Measurements from ENCODE around the gene AGFG1.

Gene AGFG1

DNA sequence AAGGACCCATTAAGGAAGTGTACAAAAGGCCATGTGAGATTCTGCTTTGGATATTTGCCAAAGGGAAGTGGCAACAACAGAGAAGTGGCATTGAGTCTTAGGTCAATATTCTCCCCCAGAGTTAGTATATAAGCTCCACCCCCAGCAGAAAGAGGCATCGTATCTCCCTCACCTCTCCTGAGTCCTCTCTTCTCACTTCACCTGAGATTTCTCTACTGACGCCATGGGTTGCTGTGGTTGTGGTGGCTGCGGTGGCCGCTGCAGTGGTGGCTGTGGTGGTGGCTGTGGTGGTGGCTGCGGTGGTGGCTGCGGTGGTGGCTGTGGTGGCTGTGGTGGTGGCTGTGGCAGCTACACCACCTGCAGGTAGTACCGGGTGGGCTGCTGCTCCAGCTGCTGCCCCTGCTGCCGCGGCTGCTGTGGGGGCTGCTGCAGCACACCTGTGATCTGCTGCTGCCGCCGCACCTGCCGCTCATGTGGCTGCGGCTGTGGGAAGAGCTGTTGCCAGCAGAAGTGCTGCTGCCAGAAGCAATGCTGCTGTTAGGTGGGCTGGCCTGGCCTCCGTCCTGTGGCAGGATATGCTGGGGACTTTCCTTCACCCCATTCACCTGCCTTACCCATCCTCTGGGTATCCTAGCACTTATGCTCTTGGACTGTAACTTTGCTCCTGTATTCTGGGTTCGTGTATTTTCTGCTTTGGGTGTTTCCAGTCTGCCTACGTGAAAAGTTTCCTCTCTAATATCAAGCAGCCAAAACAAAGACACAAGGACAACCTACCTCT is 136.8 kb downstream of the AGFG1 start:
- ATAC-seq, result no peak
- TF ChIP-seq ZNF565 (CRISPR knock-in tag; conservative IDR thresholded peaks at IDR 0.05; ENCODE audit: low read depth) (no peak), SNAI2 (CRISPR knock-in tag; IDR thresholded peaks at IDR 0.05) (no peak), TOX (CRISPR knock-in tag; IDR thresholded peaks at IDR 0.05; ENCODE audit: borderline replicate concordance) (no peak), ARNTL (CRISPR knock-in tag; IDR thresholded peaks at IDR 0.05; ENCODE audit: borderline replicate concordance, low read depth) (no peak), BACH2 (CRISPR knock-in tag; IDR thresholded peaks at IDR 0.05; ENCODE audit: borderline replicate concordance) (no peak), ISL1 (CRISPR knock-in tag; IDR thresholded peaks at IDR 0.05) (no peak), PPARA (CRISPR knock-in tag; IDR thresholded peaks at IDR 0.05; ENCODE audit: borderline replicate concordance) (no peak), ZNF70 (CRISPR knock-in tag; IDR thresholded peaks at IDR 0.05) (no peak), ZC3H10 (CRISPR knock-in tag; IDR thresholded peaks at IDR 0.05) (no peak), OSR1 (CRISPR knock-in tag; IDR thresholded peaks at IDR 0.05) (no peak), ZFP30 (CRISPR knock-in tag; IDR thresholded peaks at IDR 0.05) (no peak), ESRRG (CRISPR knock-in tag; IDR thresholded peaks at IDR 0.05) (no peak), CSDC2 (CRISPR knock-in tag; IDR thresholded peaks at IDR 0.05) (no peak), ZFP3 (CRISPR knock-in tag; IDR thresholded peaks at IDR 0.05) (no peak), ZNF8 (CRISPR knock-in tag; IDR thresholded peaks at IDR 0.05) (no peak), TCF4 (CRISPR knock-in tag; IDR thresholded peaks at IDR 0.05; ENCODE audit: borderline replicate concordance) (no peak), GLIS3 (CRISPR knock-in tag; IDR thresholded peaks at IDR 0.05) (no peak)
- TF ChIP-seq, protein P1, sequence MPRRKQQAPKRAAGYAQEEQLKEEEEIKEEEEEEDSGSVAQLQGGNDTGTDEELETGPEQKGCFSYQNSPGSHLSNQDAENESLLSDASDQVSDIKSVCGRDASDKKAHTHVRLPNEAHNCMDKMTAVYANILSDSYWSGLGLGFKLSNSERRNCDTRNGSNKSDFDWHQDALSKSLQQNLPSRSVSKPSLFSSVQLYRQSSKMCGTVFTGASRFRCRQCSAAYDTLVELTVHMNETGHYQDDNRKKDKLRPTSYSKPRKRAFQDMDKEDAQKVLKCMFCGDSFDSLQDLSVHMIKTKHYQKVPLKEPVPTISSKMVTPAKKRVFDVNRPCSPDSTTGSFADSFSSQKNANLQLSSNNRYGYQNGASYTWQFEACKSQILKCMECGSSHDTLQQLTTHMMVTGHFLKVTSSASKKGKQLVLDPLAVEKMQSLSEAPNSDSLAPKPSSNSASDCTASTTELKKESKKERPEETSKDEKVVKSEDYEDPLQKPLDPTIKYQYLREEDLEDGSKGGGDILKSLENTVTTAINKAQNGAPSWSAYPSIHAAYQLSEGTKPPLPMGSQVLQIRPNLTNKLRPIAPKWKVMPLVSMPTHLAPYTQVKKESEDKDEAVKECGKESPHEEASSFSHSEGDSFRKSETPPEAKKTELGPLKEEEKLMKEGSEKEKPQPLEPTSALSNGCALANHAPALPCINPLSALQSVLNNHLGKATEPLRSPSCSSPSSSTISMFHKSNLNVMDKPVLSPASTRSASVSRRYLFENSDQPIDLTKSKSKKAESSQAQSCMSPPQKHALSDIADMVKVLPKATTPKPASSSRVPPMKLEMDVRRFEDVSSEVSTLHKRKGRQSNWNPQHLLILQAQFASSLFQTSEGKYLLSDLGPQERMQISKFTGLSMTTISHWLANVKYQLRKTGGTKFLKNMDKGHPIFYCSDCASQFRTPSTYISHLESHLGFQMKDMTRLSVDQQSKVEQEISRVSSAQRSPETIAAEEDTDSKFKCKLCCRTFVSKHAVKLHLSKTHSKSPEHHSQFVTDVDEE (CRISPR knock-in tag; IDR thresholded peaks at IDR 0.05), result no peak
- TF ChIP-seq, protein P2, sequence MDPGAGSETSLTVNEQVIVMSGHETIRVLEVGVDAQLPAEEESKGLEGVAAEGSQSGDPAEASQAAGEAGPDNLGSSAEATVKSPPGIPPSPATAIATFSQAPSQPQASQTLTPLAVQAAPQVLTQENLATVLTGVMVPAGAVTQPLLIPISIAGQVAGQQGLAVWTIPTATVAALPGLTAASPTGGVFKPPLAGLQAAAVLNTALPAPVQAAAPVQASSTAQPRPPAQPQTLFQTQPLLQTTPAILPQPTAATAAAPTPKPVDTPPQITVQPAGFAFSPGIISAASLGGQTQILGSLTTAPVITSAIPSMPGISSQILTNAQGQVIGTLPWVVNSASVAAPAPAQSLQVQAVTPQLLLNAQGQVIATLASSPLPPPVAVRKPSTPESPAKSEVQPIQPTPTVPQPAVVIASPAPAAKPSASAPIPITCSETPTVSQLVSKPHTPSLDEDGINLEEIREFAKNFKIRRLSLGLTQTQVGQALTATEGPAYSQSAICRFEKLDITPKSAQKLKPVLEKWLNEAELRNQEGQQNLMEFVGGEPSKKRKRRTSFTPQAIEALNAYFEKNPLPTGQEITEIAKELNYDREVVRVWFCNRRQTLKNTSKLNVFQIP (CRISPR knock-in tag; IDR thresholded peaks at IDR 0.05; ENCODE audit: borderline replicate concordance, low read depth), result no peak

DNA sequence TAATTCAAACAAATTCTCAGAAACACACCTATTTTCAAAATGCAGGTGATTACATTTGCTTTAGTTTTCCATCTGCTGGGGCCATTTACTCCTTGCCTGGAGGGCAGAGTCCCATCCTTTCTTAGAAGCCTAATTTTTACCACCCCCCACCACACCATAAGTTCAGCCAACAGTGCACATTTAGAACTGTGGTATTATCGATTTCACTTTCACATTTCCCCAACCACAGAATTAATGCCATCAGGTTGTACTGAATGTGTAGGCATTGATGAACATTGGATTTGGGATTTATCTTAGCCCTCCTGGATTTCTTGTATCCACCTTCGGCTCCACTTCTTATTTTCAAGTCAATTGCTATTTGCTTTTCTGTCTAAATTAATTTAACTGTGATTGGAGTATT is 138.2 kb downstream of the AGFG1 start:
- TF ChIP-seq OSR1 (CRISPR knock-in tag; IDR thresholded peaks at IDR 0.05) (no peak), ZNF70 (CRISPR knock-in tag; IDR thresholded peaks at IDR 0.05) (no peak)
- TF ChIP-seq, protein P1 (CRISPR knock-in tag; IDR thresholded peaks at IDR 0.05), result no peak
- no peak for ATAC-seq
